G401 (cell line): ENCODE measurements around the gene SLIT3. TPM values are rescaled to one million over a fixed set of nuclear protein-coding genes. Genes with fewer than 3 reads are reported as not detected.
"Not testable (repeated sequence)": the region's sequence is repeated elsewhere in the genome, so short reads cannot be mapped to it uniquely, and the experiment has no call there.

Source experiments
- DNase-seq: peaks from one replicate; pipeline ENCODE4 v3.0.0-alpha.2; 2015; ENCODE audit warnings: low spot score
- in situ Hi-C: cut with HindIII; loops from 2 replicates; pipeline ENCODE4 v1.10.0; 2016; ENCODE audit warnings: low sequenced_read_pairs, mixed read lengths
- total RNA-seq: library from RNA; depleted of rRNA; stranded (reverse); fragments of >200 nt; shearing (Covaris generic); gene quantifications from 2 replicates; pipeline ENCODE4 v1.2.3, GENCODE V29; 2014

The SLIT3 gene
- total RNA-seq, 1 experiment from 2014 or later: 0.03 TPM

GRCh38 chr5:168656633-168657032, 644.3 kb downstream of the SLIT3 start:
- no peak for DNase-seq
- in situ Hi-C loops: no loop called here

DNA sequence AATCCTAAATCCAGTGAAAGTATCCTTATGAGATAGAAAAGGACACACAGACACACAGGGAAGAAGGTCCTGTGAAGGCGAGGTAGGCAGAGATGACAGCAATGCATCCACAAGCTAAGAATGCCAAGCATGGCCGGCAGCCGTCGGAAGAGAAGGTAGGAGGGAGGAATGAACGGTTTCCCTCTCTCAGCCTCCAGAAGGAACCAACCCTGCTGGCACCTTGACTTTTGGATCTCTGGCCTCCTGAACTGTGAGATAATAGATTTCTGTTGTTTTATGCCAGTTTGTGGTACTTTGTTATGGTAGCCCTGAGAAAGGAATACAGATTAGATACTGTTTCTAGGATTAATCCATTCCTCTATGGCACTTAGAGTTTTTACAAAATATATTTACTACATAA, 645.6 kb downstream of the SLIT3 start:
- in situ Hi-C loops: no loop called here
- DNase-seq: no peak

DNA sequence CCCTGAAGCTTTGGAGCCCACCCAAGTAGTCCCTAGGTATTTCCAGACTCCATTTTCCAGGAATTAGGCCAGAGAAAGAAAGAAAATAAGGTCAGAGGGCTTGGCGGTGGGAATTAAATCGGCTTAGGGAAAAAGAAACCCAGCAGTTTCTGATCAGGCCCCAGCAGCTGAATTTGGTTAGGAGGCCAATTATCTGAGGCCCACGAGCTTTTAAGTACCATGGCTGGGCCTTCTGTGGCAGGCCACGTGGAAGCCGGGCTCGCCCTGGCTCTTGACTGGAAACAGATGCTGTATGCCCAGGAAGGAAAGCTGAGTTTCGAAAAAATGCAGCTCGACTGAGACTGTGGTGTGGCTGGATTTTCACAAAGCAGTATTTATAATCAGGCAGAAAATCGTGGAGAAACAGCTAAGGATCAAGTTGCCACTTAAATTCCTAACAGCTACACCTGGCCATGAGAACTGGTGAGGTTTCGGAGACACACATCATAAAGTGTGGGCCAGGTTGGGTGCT, 646.7 kb downstream of the SLIT3 start:
- DNase-seq: peak; percentile 64
- in situ Hi-C loops: no loop called here

DNA sequence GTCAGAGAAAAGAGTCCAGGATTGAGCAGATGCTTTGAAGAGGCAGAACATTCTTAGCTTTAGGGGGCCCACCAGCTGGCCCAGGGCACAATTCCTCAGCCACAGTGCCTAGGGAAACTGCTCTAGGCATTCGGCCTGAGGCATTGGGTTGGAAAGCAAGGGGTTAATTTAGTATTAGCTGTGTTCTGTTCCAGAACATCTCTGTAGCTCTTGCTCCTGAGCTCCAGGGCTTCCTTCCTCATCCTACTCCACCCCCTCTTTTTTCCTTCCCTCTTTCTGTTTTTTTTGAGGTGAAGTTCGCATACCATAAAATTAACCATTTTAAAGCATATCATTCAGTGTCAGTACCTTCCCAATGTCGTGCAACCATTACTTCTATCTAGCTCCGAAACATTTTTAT, 647.3 kb downstream of the SLIT3 start:
- in situ Hi-C loops: no loop called here
- DNase-seq: no peak

DNA sequence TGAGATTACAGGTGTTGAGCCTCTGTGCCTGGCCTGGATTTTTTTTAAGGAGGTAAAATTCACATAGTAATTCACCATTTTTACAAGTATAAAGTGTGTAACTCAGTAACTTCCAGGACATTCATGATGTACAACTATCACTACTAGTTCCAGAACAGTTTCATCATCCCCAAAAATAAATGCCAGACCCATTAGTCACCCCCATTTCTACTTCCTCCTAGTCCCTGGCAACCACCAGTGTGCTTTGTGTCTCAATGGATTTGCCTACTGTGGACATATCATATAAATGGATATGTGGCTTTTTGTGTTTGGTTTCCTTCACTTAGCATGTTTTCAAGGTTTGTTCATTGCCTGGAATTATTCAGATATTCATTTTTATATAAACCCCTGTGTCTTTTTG, 649.3 kb downstream of the SLIT3 start:
- in situ Hi-C loops: no loop called here
- DNase-seq: no peak

GRCh38 chr5:168649306-168649705, 651.6 kb downstream of the SLIT3 start:
- in situ Hi-C loops: no loop called here
- DNase-seq: no peak

- in situ Hi-C loops: no loop called here
- DNase-seq: no peak
These were observed 652.4 kb downstream of the SLIT3 start for GRCh38 chr5:168648576-168648975.

DNA sequence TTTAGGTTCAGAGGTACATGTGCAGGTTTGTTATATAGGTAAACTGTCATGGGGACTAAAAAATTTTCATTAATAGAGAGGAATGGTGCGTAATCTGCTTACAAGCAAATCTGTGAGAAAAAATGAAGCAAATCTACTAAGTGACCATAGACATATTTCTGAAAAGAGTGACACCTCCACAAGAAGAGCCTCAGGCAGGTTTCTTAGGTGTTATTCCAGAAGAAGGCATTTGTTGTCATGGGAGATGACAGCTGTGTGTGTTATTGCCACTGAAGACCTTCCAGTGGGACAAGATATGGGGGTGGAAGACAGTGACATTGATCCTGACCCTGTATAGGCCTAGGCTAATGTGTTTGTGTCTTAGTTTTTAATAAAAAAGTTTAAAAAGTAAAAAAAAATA, 652.9 kb downstream of the SLIT3 start:
- in situ Hi-C loops: no loop called here

DNA sequence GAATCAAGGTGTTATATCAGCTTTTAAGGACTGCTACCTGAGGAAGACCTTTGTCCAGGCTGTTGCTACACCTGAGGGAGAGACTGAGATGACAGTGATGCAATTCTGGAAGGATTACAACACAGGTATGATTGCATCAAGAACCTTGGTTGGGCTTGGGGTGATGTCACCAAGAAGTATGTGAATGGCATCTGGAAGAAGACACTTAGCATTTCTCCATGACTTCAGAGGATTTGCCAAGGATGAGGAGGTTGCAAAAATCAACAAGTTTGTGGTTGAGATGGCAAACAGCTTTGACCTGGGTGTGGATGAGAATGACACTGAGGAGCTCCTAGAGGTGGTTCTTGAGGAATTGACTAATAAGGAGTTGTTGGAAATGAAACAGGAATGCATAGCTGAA, 653.9 kb downstream of the SLIT3 start:
- in situ Hi-C loops: no loop called here
- no peak for DNase-seq

More for the DNA sequence above, 652.9 kb downstream of the SLIT3 start:
- no peak for DNase-seq

GRCh38 chr5:168646335-168646734, 654.6 kb downstream of the SLIT3 start:
- in situ Hi-C loops: no loop called here
- DNase-seq: no peak

DNA sequence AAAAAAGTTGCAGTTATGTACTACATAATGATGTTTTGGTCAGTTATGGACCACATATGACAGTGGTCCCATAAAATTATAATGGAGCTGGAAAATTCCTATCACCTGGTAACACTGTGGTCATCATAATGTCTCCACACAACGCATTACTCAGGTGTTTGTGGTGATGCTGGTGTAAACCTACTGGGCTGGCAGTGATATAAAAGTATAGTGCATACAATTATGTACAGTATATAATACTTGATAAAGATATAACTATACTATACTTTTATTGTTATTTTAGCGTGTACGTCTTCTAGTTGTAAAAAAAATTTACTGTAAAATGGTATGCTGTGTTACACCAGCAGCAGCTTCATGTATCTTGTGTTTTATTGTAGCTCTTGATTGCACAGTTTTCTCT, 655.7 kb downstream of the SLIT3 start:
- DNase-seq: no peak
- in situ Hi-C loops: no loop called here

DNA sequence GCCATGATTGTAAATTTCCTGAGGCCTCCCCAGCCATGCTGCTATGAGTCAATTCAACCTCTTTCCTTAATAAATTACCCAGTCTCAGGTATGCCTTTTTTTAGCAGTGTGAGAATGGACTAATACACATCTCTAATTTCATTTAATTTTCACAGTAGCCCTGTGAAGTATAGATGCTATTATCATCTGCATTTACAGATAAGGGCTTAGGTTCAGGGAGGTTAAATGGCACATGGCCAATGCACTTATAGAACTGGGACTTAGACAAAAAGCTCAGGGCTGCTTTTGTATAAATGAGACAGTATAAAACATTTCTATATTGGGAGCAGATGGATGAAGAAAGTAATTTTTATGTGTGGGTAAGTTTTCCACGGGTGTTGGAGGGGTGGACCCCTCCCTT, 658.9 kb downstream of the SLIT3 start:
- in situ Hi-C loops: no loop called here
- DNase-seq: no peak

DNA sequence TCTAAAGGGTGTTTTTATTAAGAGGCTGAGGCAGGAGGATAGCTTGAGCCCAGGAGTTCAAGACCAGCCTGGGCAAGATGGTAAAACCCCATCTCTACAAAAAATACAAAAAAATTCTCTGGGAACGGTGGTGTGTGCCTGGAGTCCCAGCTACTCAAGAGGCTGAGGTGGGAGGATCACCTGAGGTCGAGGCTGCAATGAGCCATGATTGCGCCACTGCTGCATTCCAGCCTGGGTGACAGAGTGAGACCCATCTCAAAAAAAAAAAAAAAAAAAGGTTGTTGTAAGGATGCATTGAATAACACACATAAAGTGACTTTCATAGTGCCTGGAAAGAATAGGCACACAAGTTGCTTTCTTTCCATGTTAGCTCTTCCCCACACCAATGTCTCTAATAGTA, 662.1 kb downstream of the SLIT3 start:
- DNase-seq, in situ Hi-C loops: not testable (repeated sequence)

DNA sequence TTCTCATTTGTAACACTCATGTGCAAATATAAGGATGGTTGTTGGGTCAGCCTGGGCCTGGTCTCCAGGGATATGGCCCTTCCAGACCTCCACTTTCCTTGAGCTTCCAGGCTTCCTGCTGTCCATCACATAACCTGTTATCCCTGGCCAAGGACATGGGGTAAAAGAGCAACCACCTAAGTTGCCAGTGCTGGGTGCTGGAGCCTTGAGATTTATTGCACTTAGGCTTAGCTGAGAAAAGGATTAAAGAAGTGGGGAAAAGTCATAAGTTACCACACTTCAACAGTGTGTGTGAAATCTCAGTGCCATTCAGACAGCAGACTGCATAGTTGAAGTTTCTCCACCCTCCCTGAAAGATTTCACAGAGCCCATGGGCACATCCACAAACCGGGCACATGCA, 663.1 kb downstream of the SLIT3 start:
- in situ Hi-C loops: no loop called here
- DNase-seq: no peak

- in situ Hi-C loops: no loop called here
These were observed 663.7 kb downstream of the SLIT3 start for GRCh38 chr5:168637281-168637680.

DNA sequence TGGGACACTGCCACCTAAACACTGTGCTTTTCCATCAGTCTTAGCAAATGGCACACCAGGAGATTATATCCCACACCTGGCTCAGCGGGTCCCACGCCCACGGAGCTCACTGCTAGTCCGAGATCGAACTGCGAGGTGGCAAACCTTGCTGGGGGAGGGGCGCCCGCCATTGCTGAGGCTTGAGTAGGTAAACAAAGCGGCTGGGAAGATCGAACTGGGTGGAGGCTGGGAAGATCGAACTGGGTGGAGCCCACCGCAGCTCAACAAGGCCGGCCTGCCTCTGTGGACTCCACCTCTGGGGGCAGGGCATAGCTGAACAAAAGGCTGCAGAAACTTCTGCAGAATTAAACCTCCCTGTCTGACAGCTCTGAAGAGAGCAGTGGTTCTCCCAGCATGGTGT, 670.0 kb downstream of the SLIT3 start:
- not testable (repeated sequence) for DNase-seq

More at GRCh38 chr5:168637281-168637680, 663.7 kb downstream of the SLIT3 start:
- DNase-seq: no peak

GRCh38 chr5:168624850-168625364, 676.0 kb downstream of the SLIT3 start:
- DNase-seq: no peak
- in situ Hi-C loops: no loop called here

More for the DNA sequence above, 670.0 kb downstream of the SLIT3 start:
- in situ Hi-C loops: not testable (repeated sequence)

GRCh38 chr5:168620807-168621206, 680.1 kb downstream of the SLIT3 start:
- in situ Hi-C loops: no loop called here
- no peak for DNase-seq

- DNase-seq: no peak
- in situ Hi-C loops: no loop called here
These were observed 686.3 kb downstream of the SLIT3 start for GRCh38 chr5:168614661-168615060.

- no peak for DNase-seq
- in situ Hi-C loops: no loop called here
These were observed 686.9 kb downstream of the SLIT3 start for GRCh38 chr5:168613996-168614395.

- no peak for DNase-seq
- in situ Hi-C loops: no loop called here
These were observed 687.5 kb downstream of the SLIT3 start for GRCh38 chr5:168613396-168613795.

DNA sequence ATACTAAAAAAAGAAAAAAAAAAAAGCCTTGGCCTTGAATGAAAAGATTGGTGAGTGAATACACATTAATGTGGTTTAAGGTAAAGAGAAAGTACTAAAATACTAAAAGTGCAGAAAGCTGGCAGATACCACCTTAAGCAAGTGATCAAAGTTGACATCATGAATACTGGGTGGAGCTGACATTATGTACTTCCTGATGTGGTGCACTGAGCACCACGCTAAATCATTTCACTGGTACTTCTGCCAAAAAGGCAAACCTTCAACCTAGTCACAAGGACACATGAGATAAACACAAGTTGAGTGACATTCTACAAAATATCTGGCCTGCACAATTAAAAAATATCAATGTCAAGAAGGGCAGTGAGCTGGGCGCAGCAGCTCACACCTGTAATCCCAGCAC, 687.9 kb downstream of the SLIT3 start:
- no peak for DNase-seq
- in situ Hi-C loops: no loop called here
